ENCODE results near the gene DAGLA.
"Not testable (repeated sequence)": the region's sequence is repeated elsewhere in the genome, so short reads cannot be mapped to it uniquely, and the experiment has no call there.

Gene DAGLA

DNA sequence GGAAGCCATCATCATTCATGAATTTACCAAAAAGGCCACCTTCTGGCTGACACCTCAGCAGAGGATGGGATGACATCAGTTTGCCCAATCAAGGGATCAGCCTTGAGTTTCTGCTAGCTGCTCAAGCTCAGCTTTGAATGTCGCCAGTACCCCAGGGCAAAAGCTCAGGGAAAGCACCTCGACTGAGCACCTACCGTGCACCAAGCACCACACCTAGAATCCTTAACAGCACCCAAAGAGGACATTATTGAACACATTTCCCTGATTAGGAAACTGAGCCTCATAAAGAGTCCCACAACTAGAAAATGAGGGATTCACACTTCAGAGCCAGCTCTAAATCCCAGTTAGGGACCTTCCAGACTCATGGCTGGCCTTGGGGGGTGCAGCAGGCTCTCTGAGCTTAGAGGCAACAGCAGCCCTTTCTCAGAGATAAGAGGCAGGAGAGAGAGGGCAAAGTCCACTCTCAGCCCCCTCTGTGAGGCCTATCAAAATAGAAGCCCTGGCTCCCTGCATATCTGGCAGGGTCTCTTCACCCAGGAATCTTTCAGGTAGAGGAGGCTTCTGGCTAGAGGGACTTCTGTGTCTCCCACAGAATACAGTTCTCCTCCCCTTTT is 13.4 kb upstream of the DAGLA start:
- DNase-seq, result no peak

- DNase-seq, result no peak
Measured at GRCh38 chr11:61667684-61668305, 12.4 kb upstream of the DAGLA start.

GRCh38 chr11:61669417-61669816 is 10.8 kb upstream of the DAGLA start:
- DNase-seq, result no peak

- no peak for DNase-seq
Measured at GRCh38 chr11:61670626-61671025, 9.6 kb upstream of the DAGLA start.

DNA sequence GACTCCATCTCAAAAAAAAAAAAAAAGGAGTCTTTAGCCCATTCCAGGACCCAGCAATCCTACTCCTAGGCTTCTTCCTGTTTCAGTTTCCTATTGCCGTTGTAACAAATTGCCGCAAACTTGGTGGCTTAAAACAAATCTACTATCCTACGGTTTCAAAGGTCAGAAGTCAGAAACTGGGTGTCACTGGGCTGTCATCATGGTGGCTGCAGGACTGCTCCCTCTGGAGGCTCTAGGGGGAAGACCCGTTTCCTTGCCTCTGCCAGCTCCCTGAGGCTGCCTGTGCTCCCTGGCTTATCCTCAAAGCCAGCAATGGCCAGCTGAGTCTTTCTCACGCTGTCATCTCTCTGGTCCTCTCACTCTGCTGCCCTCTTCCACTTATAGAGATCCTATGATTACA is 8.7 kb upstream of the DAGLA start:
- DNase-seq, result peak in 1 of 2 donors; percentile 19

- not testable (repeated sequence) for DNase-seq
Measured at GRCh38 chr11:61673946-61674467, 6.2 kb upstream of the DAGLA start.

GRCh38 chr11:61675826-61676225 is 4.4 kb upstream of the DAGLA start:
- no peak for DNase-seq

DNA sequence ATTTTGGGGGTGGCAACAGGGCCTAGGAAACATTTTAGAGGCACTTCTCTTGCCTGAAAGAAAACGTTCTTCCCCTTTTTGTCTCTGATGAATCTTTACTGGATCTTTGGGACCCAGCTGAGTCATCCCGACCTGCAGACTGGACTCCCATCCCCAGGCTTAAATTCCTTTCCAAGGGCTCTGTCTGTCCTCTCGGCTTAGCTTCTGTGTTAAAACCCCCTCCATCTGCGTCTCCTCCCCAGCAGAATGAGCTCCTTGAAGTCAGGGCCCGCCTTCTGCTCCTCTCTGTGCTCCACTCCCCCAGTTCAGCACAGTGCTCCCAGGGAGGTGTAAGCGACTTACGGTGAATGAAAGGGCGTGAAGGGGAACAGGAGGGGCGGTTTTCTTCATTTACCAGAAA is 895 bp upstream of the DAGLA start:
- no peak for DNase-seq

- no peak for DNase-seq
Measured at GRCh38 chr11:61680622-61681221, 531 bp downstream of the DAGLA start.

DNA sequence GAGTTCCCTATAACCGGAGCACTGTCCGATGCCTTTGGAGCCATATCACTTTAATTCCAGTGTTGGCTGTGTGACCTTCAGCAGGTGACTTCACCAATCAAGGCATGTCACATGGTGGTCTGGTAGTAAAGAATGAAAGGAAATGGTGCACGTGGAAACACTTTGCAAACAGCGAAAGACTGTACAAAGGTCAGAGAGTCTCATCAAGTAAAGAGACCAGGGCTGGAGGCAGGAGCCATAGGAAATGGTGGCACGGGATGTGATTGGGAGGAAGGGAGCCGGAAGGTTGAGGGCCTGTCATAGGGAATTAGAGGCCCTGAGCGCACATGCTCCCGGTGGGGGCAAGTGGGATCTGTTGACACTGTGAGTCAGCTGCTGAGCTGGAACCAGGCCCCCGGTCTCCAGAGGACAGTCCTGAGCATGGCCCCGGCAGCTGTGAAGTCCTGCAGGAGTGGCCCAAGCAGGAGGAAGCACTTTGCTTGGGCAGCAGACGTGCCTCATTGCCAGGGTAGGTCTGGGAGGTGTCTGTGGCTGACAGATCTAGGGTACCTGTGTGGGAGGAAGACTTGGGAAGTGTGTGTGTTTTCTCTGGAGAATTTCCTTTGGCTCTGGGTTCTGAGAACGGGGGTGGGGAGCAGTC is 2.0 kb downstream of the DAGLA start:
- DNase-seq, result no peak

- no peak for DNase-seq
Measured at GRCh38 chr11:61682906-61683675, 2.9 kb downstream of the DAGLA start.

- peak in 1 of 2 donors; percentile 55 for DNase-seq
Measured at GRCh38 chr11:61683961-61684869, 4.0 kb downstream of the DAGLA start.

DNA sequence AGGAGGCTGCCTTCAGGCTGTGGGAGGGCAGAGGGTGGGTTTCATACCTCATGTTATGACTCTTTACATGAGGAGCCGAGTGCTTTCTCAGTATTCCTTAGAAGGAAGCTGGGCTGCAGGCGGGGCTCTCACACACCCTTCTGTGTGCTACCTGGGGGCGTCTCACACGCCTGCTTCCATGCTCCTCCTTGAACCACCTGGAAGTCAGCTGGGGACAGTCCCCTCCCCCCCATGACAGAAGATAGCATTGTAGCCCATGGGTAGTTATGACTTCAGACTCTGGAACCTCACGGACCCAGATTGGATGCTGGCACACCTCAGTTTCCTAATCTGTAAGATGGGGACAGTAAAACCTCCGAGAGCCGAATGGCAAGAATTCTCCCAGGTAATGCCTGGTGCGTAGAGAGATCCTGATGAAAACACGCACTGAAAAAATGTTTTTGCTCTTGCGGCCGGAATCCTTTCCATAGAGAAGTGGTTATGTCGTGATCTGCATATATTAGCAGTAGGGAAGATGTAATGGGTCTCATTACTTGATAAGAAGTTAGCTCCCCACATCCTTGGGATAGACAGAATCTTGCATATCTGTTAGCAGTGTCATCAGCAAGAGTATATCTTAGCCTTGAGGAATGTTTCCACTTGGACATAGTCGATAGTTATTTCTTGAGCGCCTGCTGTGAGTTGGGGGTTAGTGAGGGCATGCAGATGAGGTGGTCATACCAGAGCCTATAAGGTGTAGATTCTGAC is 4.9 kb downstream of the DAGLA start:
- no peak for DNase-seq

GRCh38 chr11:61685617-61685967 is 5.4 kb downstream of the DAGLA start:
- no peak for DNase-seq

- DNase-seq, result no peak
Measured at GRCh38 chr11:61686066-61686465, 5.9 kb downstream of the DAGLA start.

DNA sequence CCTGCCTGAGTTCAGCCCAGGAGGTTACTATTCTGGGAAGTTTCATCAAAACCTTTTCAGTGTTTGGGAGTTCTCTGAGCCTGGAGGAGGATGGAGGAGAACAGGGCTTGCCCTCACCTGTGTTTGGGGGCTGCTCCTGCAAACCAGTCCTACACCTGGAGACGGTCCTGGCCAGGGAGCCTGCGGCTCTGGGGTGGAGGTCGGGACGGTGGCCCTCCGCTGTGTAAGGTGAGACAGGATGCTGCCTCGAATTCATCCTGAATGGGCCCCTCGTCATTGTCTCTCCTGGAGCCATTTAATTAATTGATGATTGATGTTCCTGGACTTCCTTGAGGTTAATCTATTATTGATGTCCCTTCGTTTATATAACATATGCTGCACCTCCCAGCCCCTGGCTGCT is 6.3 kb downstream of the DAGLA start:
- DNase-seq, result no peak

DNA sequence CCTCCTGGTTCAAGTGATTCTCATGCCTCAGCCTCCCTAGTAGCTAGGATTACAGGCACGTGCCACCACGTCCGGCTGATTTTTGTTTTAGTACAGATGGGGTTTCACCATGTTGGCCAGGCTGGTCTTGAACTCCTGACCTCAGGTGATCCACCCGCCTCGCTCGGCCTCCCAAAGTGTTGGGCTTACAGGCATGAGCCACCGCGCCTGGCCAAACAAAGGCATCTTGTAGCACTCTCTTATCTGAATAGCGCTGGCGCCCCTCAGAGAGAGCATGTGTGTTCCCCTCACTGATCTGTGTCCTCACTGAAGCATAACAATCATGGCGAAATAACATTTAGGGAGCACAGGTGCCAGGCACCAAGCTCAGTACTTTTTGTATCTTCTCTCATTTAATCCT is 7.2 kb downstream of the DAGLA start:
- no peak for DNase-seq

DNA sequence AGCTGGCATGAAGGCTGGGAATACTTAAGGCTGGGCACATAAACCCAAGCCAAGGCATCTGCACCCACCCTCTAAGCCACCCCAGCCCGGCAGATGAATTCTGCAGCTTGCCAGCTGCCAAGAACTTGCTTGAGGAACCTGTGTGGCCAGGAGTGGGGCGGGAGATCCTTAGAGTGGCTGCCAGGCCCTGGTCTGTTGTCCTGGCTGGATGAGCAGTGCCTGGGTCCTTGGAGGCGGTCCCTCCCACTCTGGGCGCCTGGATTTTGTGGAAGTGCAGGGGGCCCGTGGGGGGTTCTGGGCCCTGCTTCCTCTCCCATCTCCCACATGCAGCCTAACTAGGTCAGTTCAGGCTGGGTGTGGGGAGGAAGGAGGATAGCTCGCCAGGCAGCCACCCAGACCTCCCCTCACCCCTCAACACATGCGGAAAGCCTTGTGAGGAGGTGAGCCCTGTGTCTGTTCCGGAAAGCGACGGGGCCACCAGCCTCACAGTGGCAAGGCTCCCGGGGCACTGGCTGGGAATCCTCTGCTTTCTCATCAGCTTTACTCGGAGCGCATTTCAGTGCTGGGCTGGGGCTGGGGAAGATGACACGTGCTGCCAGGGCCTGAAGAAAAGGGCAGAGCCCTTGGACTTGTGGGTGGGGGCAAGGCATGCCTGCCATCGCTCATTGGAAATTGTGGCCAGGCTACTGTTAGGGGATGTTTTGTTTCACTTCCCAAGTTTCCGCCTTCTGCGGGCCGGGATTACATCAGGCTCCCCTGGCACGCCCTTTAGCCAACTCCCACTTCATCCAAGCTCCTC is 8.4 kb downstream of the DAGLA start:
- peak in 1 of 2 donors; percentile 41 for DNase-seq

DNA sequence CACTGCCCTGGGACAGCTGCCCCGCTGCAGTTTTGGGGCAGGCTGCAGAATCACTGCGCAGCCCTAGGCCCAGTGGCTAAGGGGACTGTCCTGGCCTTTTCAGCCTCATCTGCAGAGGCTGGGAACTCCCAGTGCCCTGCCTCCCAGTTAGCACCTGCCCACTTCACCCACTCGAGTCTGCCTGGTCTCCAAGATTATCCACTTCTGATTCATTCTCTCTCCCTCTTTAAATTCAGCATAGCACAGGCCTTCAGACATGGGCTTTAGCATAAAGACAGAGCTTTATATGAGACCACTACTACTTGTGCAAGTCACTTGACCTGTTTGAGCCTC is 8.9 kb downstream of the DAGLA start:
- no peak for DNase-seq

- DNase-seq, result no peak
Measured at GRCh38 chr11:61690706-61691379, 10.7 kb downstream of the DAGLA start.

Data from CD4-positive, alpha-beta T cell treated with Interleukin-1 beta for 1 hour (primary cell).